ENCODE data around the gene C17orf75. TPM values are rescaled to one million over a fixed set of nuclear protein-coding genes. Genes with fewer than 3 reads are reported as not detected.

The C17orf75 gene
- total and polyA plus RNA-seq, 10 of the 15 experiments (the other 5 are each of a cell fraction or from before 2014, with no cell fraction given): 21.7 to 53.0 (median 27.3) TPM

DNA sequence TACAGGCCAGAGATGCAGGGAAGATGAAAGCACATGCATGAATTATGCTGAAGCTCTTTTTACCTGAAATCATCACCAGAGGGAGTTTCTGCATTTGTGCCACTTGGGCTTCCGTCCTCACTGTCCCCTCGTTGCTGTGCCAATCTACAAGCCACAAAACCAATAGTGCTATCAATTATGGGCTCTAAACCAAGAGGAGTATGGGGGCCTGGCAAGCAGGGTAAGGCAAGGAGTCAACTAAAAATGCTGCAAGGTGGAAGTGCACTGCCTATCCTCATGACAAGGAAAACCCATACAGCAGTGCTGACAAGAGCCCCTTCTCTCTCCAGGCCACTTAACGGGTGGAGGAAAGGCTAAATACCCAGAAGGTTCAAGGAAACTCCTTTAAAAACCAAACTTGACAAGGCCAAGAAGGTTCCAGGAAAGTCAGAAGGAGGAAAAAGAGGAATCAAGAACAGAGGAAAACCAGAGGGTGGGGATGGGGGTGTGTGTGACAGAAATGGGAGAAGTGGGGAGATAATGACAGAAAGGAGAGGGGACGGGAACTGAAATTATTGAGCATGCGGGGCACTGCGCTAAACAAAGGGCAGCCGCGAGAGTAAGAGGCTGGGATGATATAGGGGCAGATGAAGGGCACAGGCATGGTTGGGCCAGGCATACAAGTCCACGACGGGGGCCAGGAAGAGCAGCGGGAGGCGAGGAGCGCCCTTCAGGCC lies 674 bp downstream of the C17orf75 start (continued):
- TF ChIP-seq PRDM15 (CRISPR knock-in tag; IDR thresholded peaks at IDR 0.05): no peak
- TF ChIP-seq YBX1 (IDR thresholded peaks at IDR 0.05): no peak
- no peak for TF ChIP-seq BRCA1 (IDR thresholded peaks at IDR 0.05; ENCODE audit: low read depth, low read length)
- no peak for TF ChIP-seq BACH1 (IDR thresholded peaks at IDR 0.05; ENCODE audit: borderline replicate concordance)
- TF ChIP-seq TCF7 (IDR thresholded peaks at IDR 0.05; ENCODE audit: borderline replicate concordance): no peak
- TF ChIP-seq RELB (IDR thresholded peaks at IDR 0.05; ENCODE audit: low read depth): peak; percentile 25; the same call in 1 of the 2 replicates
- no peak for TF ChIP-seq NR2C2 (IDR thresholded peaks at IDR 0.05; ENCODE audit: borderline replicate concordance, control insufficient read depth, insufficient read length, low read depth)
- no peak for TF ChIP-seq CEBPB (IDR thresholded peaks at IDR 0.05; ENCODE audit: borderline replicate concordance in 1 of 2, low read depth in 2 of 2, low read length in 2 of 2)
- TF ChIP-seq, protein P1, sequence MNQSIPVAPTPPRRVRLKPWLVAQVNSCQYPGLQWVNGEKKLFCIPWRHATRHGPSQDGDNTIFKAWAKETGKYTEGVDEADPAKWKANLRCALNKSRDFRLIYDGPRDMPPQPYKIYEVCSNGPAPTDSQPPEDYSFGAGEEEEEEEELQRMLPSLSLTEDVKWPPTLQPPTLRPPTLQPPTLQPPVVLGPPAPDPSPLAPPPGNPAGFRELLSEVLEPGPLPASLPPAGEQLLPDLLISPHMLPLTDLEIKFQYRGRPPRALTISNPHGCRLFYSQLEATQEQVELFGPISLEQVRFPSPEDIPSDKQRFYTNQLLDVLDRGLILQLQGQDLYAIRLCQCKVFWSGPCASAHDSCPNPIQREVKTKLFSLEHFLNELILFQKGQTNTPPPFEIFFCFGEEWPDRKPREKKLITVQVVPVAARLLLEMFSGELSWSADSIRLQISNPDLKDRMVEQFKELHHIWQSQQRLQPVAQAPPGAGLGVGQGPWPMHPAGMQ (IDR thresholded peaks at IDR 0.05; ENCODE audit: borderline replicate concordance): no peak
- 0 out of 2 replicates have a peak, but pooled peaks have one; percentile 35 for TF ChIP-seq SMARCA5 (IDR thresholded peaks at IDR 0.05)
- no peak for TF ChIP-seq JUNB (IDR thresholded peaks at IDR 0.05)
- no peak for TF ChIP-seq STAT3 (IDR thresholded peaks at IDR 0.05; ENCODE audit: low read depth, low read length)
- no peak for TF ChIP-seq MYC (IDR thresholded peaks at IDR 0.05; ENCODE audit: insufficient read depth, insufficient read length, insufficient replicate concordance, low read length, severe bottlenecking)
- TF ChIP-seq MEF2B (IDR thresholded peaks at IDR 0.05; ENCODE audit: partially characterized antibody, poor library complexity, severe bottlenecking): peak; percentile 27
- TF ChIP-seq SUPT20H (IDR thresholded peaks at IDR 0.05; ENCODE audit: borderline replicate concordance, control insufficient read depth, low read depth, low read length): no peak
- 0 out of 2 replicates have a peak, but pooled peaks have one; percentile 69 for TF ChIP-seq POLR2AphosphoS5 (IDR thresholded peaks at IDR 0.05; ENCODE audit: low read length)
- no peak for TF ChIP-seq BCL11A (IDR thresholded peaks at IDR 0.05; ENCODE audit: low read depth, low read length)
- TF ChIP-seq, protein P2, sequence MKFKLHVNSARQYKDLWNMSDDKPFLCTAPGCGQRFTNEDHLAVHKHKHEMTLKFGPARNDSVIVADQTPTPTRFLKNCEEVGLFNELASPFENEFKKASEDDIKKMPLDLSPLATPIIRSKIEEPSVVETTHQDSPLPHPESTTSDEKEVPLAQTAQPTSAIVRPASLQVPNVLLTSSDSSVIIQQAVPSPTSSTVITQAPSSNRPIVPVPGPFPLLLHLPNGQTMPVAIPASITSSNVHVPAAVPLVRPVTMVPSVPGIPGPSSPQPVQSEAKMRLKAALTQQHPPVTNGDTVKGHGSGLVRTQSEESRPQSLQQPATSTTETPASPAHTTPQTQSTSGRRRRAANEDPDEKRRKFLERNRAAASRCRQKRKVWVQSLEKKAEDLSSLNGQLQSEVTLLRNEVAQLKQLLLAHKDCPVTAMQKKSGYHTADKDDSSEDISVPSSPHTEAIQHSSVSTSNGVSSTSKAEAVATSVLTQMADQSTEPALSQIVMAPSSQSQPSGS (IDR thresholded peaks at IDR 0.05; ENCODE audit: low read length): no peak
- no peak for TF ChIP-seq ZNF24 (IDR thresholded peaks at IDR 0.05)
- TF ChIP-seq PKNOX1 (IDR thresholded peaks at IDR 0.05): peak; percentile 75
- no peak for TF ChIP-seq EZH2 (IDR thresholded peaks at IDR 0.05; ENCODE audit: borderline replicate concordance, control insufficient read depth, low read depth, low read length)
